GM12878 (cell line): ENCODE measurements around the gene TMEM87A. TPM values are rescaled to one million over a fixed set of nuclear protein-coding genes. Genes with fewer than 3 reads are reported as not detected.

Experiments used
- ATAC-seq: fragments of 200-7000 bp; cut with Tn5 transposase; 3 replicates; pipeline ENCODE4 v1.9.1; 2020; ENCODE audit warnings: mild to moderate bottlenecking, moderate library complexity
- BruUV-seq: library from RNA; stranded (reverse); fragments of 400-500 nt; replicated peaks from 2 replicates; lab custom pipeline; 2021; lab: Mats Ljungman, UMichigan
- CTCF ChIA-PET: fragments of 300-600 bp; sonication (Branson Sonifier 250); formaldehyde crosslinking; extraction: SDS; loops from one replicate; lab custom pipeline; 2021; ENCODE audit warnings: inconsistent platforms; lab: Yijun Ruan, JAX
- POLR2A ChIA-PET: fragments of 350-600 bp; formaldehyde crosslinking; extraction: SDS; loops from one replicate; lab custom pipeline; 2021; ENCODE audit warnings: inconsistent platforms; lab: Charles Lee
- RAD21 ChIA-PET: fragments of 300-600 bp; sonication (Branson Sonifier 250); formaldehyde crosslinking; loops from one replicate; lab custom pipeline; 2023; ENCODE audit warnings: antibody characterized with exemption; ENCODE audit not compliant: unreplicated experiment; lab: Charles Lee
- SMC1A ChIA-PET: fragments of 300-600 bp; sonication (Branson Sonifier 250); formaldehyde crosslinking; loops from one replicate; lab custom pipeline; 2023; ENCODE audit not compliant: unreplicated experiment, uncharacterized antibody; lab: Charles Lee
- DNase-seq: peaks from one replicate; pipeline ENCODE4 v3.0.0-alpha.2; 2011; ENCODE audit warnings: low read depth, low spot score
- FAIRE-seq: peaks from 3 replicates; lab custom pipeline; 2011; peaks lifted over from hg19 to GRCh38; lab: Jason Lieb, UNC
- H2AFZ ChIP-seq: 2 replicates; pipeline ENCODE4 v1.6.0; 2011; ENCODE audit warnings: low read depth, low read length, control low read depth; ENCODE audit not compliant: control insufficient read depth
- H3K27ac ChIP-seq: 2 replicates; pipeline ENCODE4 v1.5.1; 2011; ENCODE audit warnings: control low read depth; ENCODE audit not compliant: control insufficient read depth, insufficient read depth
- H3K27me3 ChIP-seq, 2 experiments: replicated peaks in 1 of 2; 2 replicates each; pipeline versions ENCODE4 v1.6.0 to v1.6.1; 2011; ENCODE audit warnings: low read length in 1 of 2; ENCODE audit not compliant: control insufficient read depth in 2 of 2, insufficient read depth in 2 of 2
- H3K36me3 ChIP-seq, 2 experiments: 2 replicates each; pipeline ENCODE4 v1.5.1; 2011; ENCODE audit warnings: low read length in 1 of 2; ENCODE audit not compliant: control insufficient read depth in 2 of 2, insufficient read depth in 2 of 2
- H3K4me1 ChIP-seq: 2 replicates; pipeline ENCODE4 v1.6.1; 2011; ENCODE audit warnings: mild to moderate bottlenecking, low read length, moderate library complexity, mixed read lengths; ENCODE audit not compliant: control insufficient read depth, insufficient read depth
- H3K4me2 ChIP-seq: 2 replicates; pipeline ENCODE4 v1.6.0; 2011; ENCODE audit warnings: control low read depth; ENCODE audit not compliant: control insufficient read depth, insufficient read depth
- H3K4me3 ChIP-seq: fragments of 200-600 bp; sonication (generic); 2 replicates; pipeline ENCODE4 v1.5.1; 2016
- H3K79me2 ChIP-seq: 2 replicates; pipeline ENCODE4 v1.6.0; 2011; ENCODE audit warnings: low read length; ENCODE audit not compliant: control insufficient read depth, insufficient read depth
- H3K9ac ChIP-seq: 2 replicates; pipeline ENCODE4 v1.8.0; 2011; ENCODE audit warnings: low read length, control low read depth, mixed read lengths; ENCODE audit not compliant: control insufficient read depth, insufficient read depth
- H3K9me3 ChIP-seq: replicated peaks from 3 replicates; pipeline ENCODE4 v1.5.1; 2011; ENCODE audit warnings: mild to moderate bottlenecking, low read length; ENCODE audit not compliant: control insufficient read depth, insufficient read depth
- H4K20me1 ChIP-seq: 2 replicates; pipeline ENCODE4 v1.6.0; 2011; ENCODE audit not compliant: control insufficient read depth, insufficient read depth
- CREM ChIP-seq: IDR thresholded peaks from 2 replicates; pipeline ENCODE4 v1.6.1; 2014; ENCODE audit warnings: antibody characterized with exemption, low read depth
- DPF2 ChIP-seq: fragments of 450-650 bp; IDR thresholded peaks from 2 replicates; pipeline ENCODE4 v1.6.1; 2017; ENCODE audit warnings: mild to moderate bottlenecking
- EP300 ChIP-seq, 2 experiments: fragments of 150-350 bp in 1 of 2; IDR thresholded peaks; 2 replicates each; pipeline ENCODE4 v1.6.1; 2011 to 2012; ENCODE audit warnings: low read depth in 2 of 2, low read length in 2 of 2, borderline replicate concordance in 1 of 2, improper control_type of control experiment in 1 of 2, inconsistent platforms in 1 of 2; ENCODE audit not compliant: control insufficient read depth in 1 of 2
- ESRRA ChIP-seq: IDR thresholded peaks from 2 replicates; pipeline ENCODE4 v1.6.1; 2012; ENCODE audit warnings: mild to moderate bottlenecking, low read length, improper control_type of control experiment
- HCFC1 ChIP-seq: fragments of 150-350 bp; IDR thresholded peaks from 2 replicates; pipeline ENCODE4 v1.6.1; 2014; ENCODE audit warnings: low read length
- IRF4 ChIP-seq: IDR thresholded peaks from 2 replicates; pipeline ENCODE4 v1.6.1; 2011; ENCODE audit warnings: low read depth, low read length
- KAT2A ChIP-seq: conservative IDR thresholded peaks from 2 replicates; pipeline ENCODE4 v1.6.1; 2011; ENCODE audit warnings: low read depth, low read length; ENCODE audit not compliant: control insufficient read depth
- MTA3 ChIP-seq: IDR thresholded peaks from 2 replicates; pipeline ENCODE4 v1.6.1; 2012; ENCODE audit warnings: low read length, inconsistent platforms, borderline replicate concordance
- NFYA ChIP-seq: IDR thresholded peaks from 2 replicates; pipeline ENCODE4 v1.6.1; 2011; ENCODE audit warnings: low read depth, mild to moderate bottlenecking, low read length, improper control_type of control experiment, borderline replicate concordance
- NFYB ChIP-seq: IDR thresholded peaks from 2 replicates; pipeline ENCODE4 v1.6.1; 2011; ENCODE audit warnings: low read depth, mild to moderate bottlenecking, low read length, improper control_type of control experiment, moderate library complexity; ENCODE audit not compliant: insufficient read depth
- RAD51 ChIP-seq: fragments of 450-650 bp; IDR thresholded peaks from 2 replicates; pipeline ENCODE4 v1.6.1; 2016; ENCODE audit warnings: moderate library complexity, mild to moderate bottlenecking, inconsistent platforms
- RUNX3 ChIP-seq: IDR thresholded peaks from 2 replicates; pipeline ENCODE4 v1.6.1; 2012; ENCODE audit warnings: low read length, inconsistent platforms
- TCF3 ChIP-seq: IDR thresholded peaks from 2 replicates; pipeline ENCODE4 v1.6.1; 2012; ENCODE audit warnings: low read depth, mild to moderate bottlenecking, low read length, borderline replicate concordance; ENCODE audit not compliant: insufficient read depth
- USF1 ChIP-seq: IDR thresholded peaks from 2 replicates; pipeline ENCODE4 v1.6.1; 2011; ENCODE audit warnings: borderline replicate concordance, low read depth, mild to moderate bottlenecking, moderate library complexity, mixed read lengths, low read length; ENCODE audit not compliant: insufficient read depth; ENCODE audit errors: extremely low read length
- ZBTB4 ChIP-seq: fragments of 450-650 bp; formaldehyde crosslinking; IDR thresholded peaks from 2 replicates; pipeline ENCODE4 v1.4.0; 2022; ENCODE audit warnings: mild to moderate bottlenecking, moderate library complexity
- ZNF207 ChIP-seq: fragments of 450-650 bp; IDR thresholded peaks from 2 replicates; pipeline ENCODE4 v1.6.1; 2014; ENCODE audit warnings: antibody characterized with exemption, mild to moderate bottlenecking, borderline replicate concordance
- WGBS: methylation state at CpG from one replicate; pipeline ENCODE4 v1.1.6; 2016; ENCODE audit warnings: low lambda C conversion rate; ENCODE audit not compliant: insufficient replicate concordance, insufficient coverage; ENCODE audit errors: missing lambda C conversion rate; 5-methylcytosine and 5-hydroxymethylcytosine counted together
- in situ Hi-C: fragments of 300-500 bp; cut with MboI; formaldehyde crosslinking; loops from 9 replicates; pipeline ENCODE4 v1.14.3; 2018; ENCODE audit warnings: mixed read lengths
- intact Hi-C: fragments of 100-400 bp; cut with micrococcal nuclease; formaldehyde crosslinking; loops from one replicate; pipeline ENCODE4 v1.14.2; 2022; ENCODE audit not compliant: unreplicated experiment
- polyA plus RNA-seq, 11 experiments: library from polyadenylated mRNA; depleted of rRNA in 4 of 11; unstranded in 6 of 11; stranded (reverse) in 5 of 11; fragments of >200 nt; fragmentation: Nextera tagmentation in 4 of 11; fragmentation: Illumina TruSeq in 1 of 11; extraction: Ambion mirVana in 4 of 11; extraction: Trizol in 1 of 11; gene quantifications; 1 replicate in 1 of 11; 2 replicates in 10 of 11; pipeline versions ENCODE4 v1.2.1 to v1.2.3, GENCODE V29; 2011 to 2016; ENCODE audit warnings: inconsistent platforms in 2 of 11, missing spikeins in 2 of 11, low read depth in 1 of 11
- total RNA-seq, 4 experiments: library from RNA; depleted of rRNA in 3 of 4; stranded (reverse); fragments of >200 nt in 3 of 4; fragmentation: Illumina TruSeq in 1 of 4; extraction: Trizol in 1 of 4; gene quantifications; 2 replicates each; pipeline versions ENCODE4 v1.2.1 to v1.2.3, GENCODE V29; 2013 to 2021
- TF ChIP-seq, protein P1 (sequence below): IDR thresholded peaks from 2 replicates; pipeline ENCODE4 v1.6.1; 2012; ENCODE audit warnings: low read depth, low read length, improper control_type of control experiment

Gene TMEM87A
- total and polyA plus RNA-seq, 10 of the 15 experiments (the other 5 are each of a cell fraction or from before 2014, with no cell fraction given): 18.2 to 53.2 (median 33.4) TPM

GRCh38 chr15:42206406-42206805, 66.8 kb downstream of the TMEM87A start (continued):
- TF ChIP-seq CREM: no peak
- TF ChIP-seq RUNX3: no peak
- TF ChIP-seq ZBTB4 (CRISPR knock-in tag): no peak
- no peak for TF ChIP-seq HCFC1
- TF ChIP-seq ZNF207: no peak

DNA sequence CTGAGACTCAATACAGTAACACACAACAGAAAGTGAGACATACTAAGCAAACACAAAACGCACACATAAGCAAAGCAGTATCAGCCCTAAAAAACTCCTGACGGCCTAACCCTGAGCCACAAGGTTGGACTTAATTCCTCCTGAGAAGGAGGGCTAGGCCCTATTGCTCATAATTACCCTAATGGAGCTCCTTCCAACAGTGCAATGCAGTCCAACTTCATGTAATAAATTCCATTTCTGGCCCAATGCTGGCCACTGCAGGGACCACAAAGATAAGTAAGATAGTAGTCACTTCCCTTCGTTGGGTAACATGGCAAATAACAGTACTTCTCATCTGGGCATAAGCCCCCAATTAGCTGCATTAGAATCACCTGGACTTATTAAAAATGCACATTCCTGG, 69.3 kb downstream of the TMEM87A start:
- TF ChIP-seq NFYA (no peak), MTA3 (no peak), IRF4 (no peak), USF1 (no peak), ESRRA (no peak), KAT2A (no peak), HCFC1 (no peak), DPF2 (no peak), RAD51 (no peak), TCF3 (no peak), NFYB (no peak), EP300 (IDR thresholded peaks at IDR 0.05; ENCODE audit: borderline replicate concordance in 1 of 2, control insufficient read depth in 1 of 2, low read depth in 2 of 2, low read length in 2 of 2) (no peak)
- TF ChIP-seq, protein P1, sequence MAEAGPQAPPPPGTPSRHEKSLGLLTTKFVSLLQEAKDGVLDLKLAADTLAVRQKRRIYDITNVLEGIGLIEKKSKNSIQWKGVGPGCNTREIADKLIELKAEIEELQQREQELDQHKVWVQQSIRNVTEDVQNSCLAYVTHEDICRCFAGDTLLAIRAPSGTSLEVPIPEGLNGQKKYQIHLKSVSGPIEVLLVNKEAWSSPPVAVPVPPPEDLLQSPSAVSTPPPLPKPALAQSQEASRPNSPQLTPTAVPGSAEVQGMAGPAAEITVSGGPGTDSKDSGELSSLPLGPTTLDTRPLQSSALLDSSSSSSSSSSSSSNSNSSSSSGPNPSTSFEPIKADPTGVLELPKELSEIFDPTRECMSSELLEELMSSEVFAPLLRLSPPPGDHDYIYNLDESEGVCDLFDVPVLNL: no peak
- Histone ChIP-seq H2AFZ (no peak overlapping the region), H3K27ac (no peak overlapping the region), H3K79me2 (peaks cover 30% of the 10 kb centered on the region), H3K4me2 (no peak overlapping the region), H3K4me3 (no peak overlapping the region), H3K9me3 (no peaks in the 10 kb centered on the region), H3K27me3 (no peaks in the 10 kb centered on the region), H4K20me1 (no peaks in the 10 kb centered on the region), H3K9ac (no peak overlapping the region), H3K4me1 (0 out of 2 replicates have a peak, but pooled peaks cover 3% of the 10 kb centered on the region), H3K36me3 (no peaks in the 10 kb centered on the region; a peak in 1 of 4 replicates)
- BruUV-seq: no TSS peak
- intact Hi-C loops: no loop called here
- 99% methylated on average over 3 of the region's 3 CpGs for WGBS
- POLR2A ChIA-PET: no interaction called here
- no peak for ATAC-seq
- SMC1A ChIA-PET: no interaction called here
- CTCF ChIA-PET: no interaction called here
- in situ Hi-C loops: no loop called here
- no peak for DNase-seq
- FAIRE-seq: no peak
- RAD21 ChIA-PET: no interaction called here
